Large intestine (tissue), 3 donors: ENCODE results near the gene CTLA4. TPM values are rescaled to one million over a fixed set of nuclear protein-coding genes. Genes with fewer than 3 reads are reported as not detected.
A peak's percentile ranks its signal among the peaks of the same experiment; 100 is the strongest.

ENCODE experiments used
- DNase-seq, 2 donors: peaks; one replicate each; pipeline versions ENCODE4 v3.0.0 to v3.0.0-alpha.2; 2013
- H3K27ac ChIP-seq: one replicate; pipeline ENCODE4 v1.5.1; 2013; ENCODE audit warnings: low read length
- H3K27me3 ChIP-seq: 2 replicates; pipeline ENCODE4 v1.6.1; 2013; ENCODE audit warnings: low read length; ENCODE audit not compliant: control insufficient read depth, insufficient read depth
- H3K36me3 ChIP-seq: 2 replicates; pipeline ENCODE4 v1.6.1; 2013; ENCODE audit warnings: low read length; ENCODE audit not compliant: control insufficient read depth, insufficient read depth
- H3K4me1 ChIP-seq: one replicate; pipeline ENCODE4 v1.6.1; 2013; ENCODE audit warnings: low read length; ENCODE audit not compliant: control insufficient read depth, insufficient read depth
- H3K4me3 ChIP-seq: one replicate; pipeline ENCODE4 v1.5.1; 2013; ENCODE audit warnings: low read length
- H3K9me3 ChIP-seq: one replicate; pipeline ENCODE4 v1.6.1; 2013; ENCODE audit warnings: mild to moderate bottlenecking, low read depth, low read length, moderate library complexity; ENCODE audit not compliant: control insufficient read depth
- WGBS: methylation state at CpG from one replicate; pipeline ENCODE4 v1.1.5; 2013; ENCODE audit warnings: low lambda C conversion rate; ENCODE audit not compliant: insufficient coverage; 5-methylcytosine and 5-hydroxymethylcytosine counted together
- polyA plus RNA-seq: library from polyadenylated mRNA; unstranded; fragments of 120-200 nt; gene quantifications from one replicate; pipeline ENCODE4 v1.2.1, GENCODE V29; 2013

CTLA4 gene
- polyA plus RNA-seq, 1 donor = 0.33 TPM

GRCh38 chr2:203905656-203906055, 38.1 kb downstream of the CTLA4 start:
- Histone ChIP-seq H3K9me3 (peaks cover 4% of the 10 kb centered on the region), H3K4me1 (no peaks in the 10 kb centered on the region), H3K27ac (no peak overlapping the region), H3K36me3 (no peaks in the 10 kb centered on the region), H3K27me3 (no peaks in the 10 kb centered on the region), H3K4me3 (no peak overlapping the region)
- DNase-seq = no peak

DNA sequence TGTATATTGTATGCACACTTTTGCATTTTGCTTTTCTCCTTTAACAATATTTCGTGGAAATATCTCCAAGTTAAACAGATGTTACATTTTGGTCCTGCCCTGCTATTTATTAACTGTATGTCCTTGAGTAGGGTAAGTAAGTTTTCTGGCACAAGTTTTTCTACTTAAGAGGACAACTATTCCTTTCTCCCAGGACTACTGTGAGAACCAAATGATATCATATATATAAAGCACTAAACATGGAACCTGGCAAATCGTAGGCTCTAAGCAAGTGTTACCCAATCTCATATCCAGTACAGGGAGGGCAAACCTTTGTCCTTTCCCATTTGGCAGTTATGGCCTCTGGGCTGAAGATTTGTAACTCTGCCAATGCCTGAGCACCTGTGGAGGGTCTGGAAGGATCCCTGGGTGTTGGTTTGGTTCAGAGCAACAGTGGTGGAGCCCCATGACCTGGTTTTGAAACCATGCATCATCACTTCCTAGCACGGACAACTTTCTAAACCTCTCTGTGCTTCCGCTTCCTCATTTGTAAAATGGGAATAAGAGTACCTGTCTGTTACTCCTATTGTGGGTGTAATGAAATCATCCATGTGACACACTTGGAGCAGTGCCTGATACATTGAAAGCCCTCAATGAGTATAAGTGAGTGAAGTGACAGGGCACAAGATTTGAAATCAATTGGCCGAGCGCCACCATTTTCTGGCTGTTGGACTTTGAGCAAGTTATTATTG, 40.7 kb downstream of the CTLA4 start:
- Histone ChIP-seq H3K27ac (no peak overlapping the region), H3K4me3 (no peak overlapping the region), H3K4me1 (no peaks in the 10 kb centered on the region), H3K27me3 (no peaks in the 10 kb centered on the region), H3K36me3 (no peaks in the 10 kb centered on the region), H3K9me3 (no peaks in the 10 kb centered on the region)
- 100% methylated on average over 1 of the region's 6 CpGs for WGBS
- peak in 1 of 2 donors; percentile 4 for DNase-seq

DNA sequence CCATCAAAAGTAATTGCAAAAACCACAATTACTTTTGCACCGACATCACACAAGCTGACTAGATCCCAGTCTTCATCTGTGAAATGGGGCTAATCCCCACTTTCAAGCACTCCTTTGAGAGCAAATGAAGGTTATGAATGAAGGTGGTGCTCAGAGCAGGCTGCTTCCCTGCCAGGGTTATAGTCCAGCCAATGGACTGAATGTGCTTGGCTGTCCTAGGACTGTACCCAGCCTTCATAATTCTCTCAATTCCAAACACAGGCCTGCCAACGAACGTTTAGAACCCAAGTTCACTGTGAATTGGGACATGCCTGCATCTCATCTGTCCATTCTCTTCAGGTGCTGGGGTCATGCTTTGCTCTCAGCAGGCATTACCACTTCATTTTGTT, 41.2 kb downstream of the CTLA4 start:
- 43% methylated on average over 2 of the region's 3 CpGs for WGBS
- Histone ChIP-seq H3K27me3 (no peaks in the 10 kb centered on the region), H3K4me1 (no peaks in the 10 kb centered on the region), H3K9me3 (no peaks in the 10 kb centered on the region), H3K4me3 (no peak overlapping the region), H3K27ac (no peak overlapping the region), H3K36me3 (no peaks in the 10 kb centered on the region)
- no peak for DNase-seq

GRCh38 chr2:203909261-203909967, 41.8 kb downstream of the CTLA4 start:
- peak; percentile 16 to 25 for DNase-seq
- no peaks in the 10 kb centered on the region for H3K36me3 ChIP-seq
- no peaks in the 10 kb centered on the region for H3K27me3 ChIP-seq
- no peak overlapping the region for H3K4me3 ChIP-seq
- H3K4me1 ChIP-seq = no peaks in the 10 kb centered on the region
- WGBS = 10% methylated on average over 3 of the region's 8 CpGs
- peak overlapping the region; percentile 21 for H3K27ac ChIP-seq
- H3K9me3 ChIP-seq = no peaks in the 10 kb centered on the region

- Histone ChIP-seq H3K4me3 (no peak overlapping the region), H3K4me1 (no peaks in the 10 kb centered on the region), H3K9me3 (no peaks in the 10 kb centered on the region), H3K36me3 (no peaks in the 10 kb centered on the region), H3K27ac (no peak overlapping the region), H3K27me3 (no peaks in the 10 kb centered on the region)
- WGBS = 75% methylated on average over 2 of the region's 5 CpGs
- no peak for DNase-seq
Observed at GRCh38 chr2:203909974-203910373, 42.4 kb downstream of the CTLA4 start.

DNA sequence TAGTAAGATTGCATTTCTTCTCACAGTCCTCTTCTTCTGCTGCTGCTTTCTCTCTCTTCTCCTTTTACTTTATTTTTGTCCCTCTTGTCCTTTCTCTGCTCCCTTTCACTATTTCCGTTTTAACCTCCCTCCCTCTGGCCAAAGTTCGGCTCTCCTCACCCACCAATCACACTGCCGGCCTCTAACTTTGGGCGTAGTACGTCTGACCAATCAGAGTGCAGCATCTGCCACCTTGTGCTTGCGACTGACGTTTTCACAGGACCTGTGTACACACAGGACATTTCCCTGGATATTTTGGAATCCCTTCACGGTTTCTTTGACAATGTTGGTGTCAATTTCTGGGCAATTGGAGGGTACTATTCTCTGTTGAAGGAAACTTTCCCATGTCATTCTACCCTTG, 46.4 kb downstream of the CTLA4 start:
- no peaks in the 10 kb centered on the region for H3K4me1 ChIP-seq
- no peak for DNase-seq
- no peaks in the 10 kb centered on the region for H3K9me3 ChIP-seq
- H3K27me3 ChIP-seq = no peaks in the 10 kb centered on the region
- no peak overlapping the region for H3K27ac ChIP-seq
- H3K4me3 ChIP-seq = no peak overlapping the region
- WGBS = 64% methylated on average over 5 of the region's 8 CpGs
- no peaks in the 10 kb centered on the region for H3K36me3 ChIP-seq

DNA sequence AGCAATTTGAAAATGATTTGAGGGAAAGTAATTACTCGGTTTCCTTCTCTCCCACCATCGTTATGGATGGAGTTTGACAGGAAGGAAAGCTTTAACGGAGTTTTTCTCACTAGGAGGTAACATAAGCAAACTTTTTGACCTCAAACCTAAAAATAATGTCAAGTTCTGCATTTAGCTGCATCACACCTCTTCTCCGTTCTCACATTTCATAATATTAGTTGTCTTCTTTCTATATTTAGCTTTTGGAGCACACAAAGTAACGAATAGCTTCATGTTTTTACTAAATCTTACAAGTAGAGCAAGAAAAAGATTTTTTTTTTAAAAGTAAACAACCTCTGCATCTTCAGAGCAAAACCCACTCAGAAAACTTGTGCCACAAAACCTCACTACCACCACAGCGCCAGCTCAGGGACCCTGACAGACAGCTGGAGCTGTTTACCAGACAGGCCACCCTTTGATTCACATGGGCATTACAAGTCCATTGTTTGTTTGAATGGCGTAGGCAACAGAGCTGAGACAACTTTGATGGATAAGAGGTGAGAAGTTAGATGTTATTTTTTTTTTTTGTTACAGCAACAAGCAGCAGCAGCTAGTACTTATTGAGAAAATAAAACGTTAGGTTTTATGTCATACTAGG, 47.1 kb downstream of the CTLA4 start:
- Histone ChIP-seq H3K9me3 (no peaks in the 10 kb centered on the region), H3K27me3 (no peaks in the 10 kb centered on the region), H3K4me1 (no peaks in the 10 kb centered on the region), H3K27ac (no peak overlapping the region), H3K36me3 (no peaks in the 10 kb centered on the region), H3K4me3 (no peak overlapping the region)
- 89% methylated on average over 5 of the region's 8 CpGs for WGBS
- DNase-seq = no peak

- Histone ChIP-seq H3K9me3 (no peaks in the 10 kb centered on the region), H3K27me3 (no peaks in the 10 kb centered on the region), H3K4me3 (no peak overlapping the region), H3K36me3 (no peaks in the 10 kb centered on the region), H3K4me1 (no peaks in the 10 kb centered on the region), H3K27ac (no peak overlapping the region)
- WGBS = 76% methylated on average over 2 of the region's 7 CpGs
- no peak for DNase-seq
Observed at GRCh38 chr2:203915256-203915655, 47.7 kb downstream of the CTLA4 start.

DNA sequence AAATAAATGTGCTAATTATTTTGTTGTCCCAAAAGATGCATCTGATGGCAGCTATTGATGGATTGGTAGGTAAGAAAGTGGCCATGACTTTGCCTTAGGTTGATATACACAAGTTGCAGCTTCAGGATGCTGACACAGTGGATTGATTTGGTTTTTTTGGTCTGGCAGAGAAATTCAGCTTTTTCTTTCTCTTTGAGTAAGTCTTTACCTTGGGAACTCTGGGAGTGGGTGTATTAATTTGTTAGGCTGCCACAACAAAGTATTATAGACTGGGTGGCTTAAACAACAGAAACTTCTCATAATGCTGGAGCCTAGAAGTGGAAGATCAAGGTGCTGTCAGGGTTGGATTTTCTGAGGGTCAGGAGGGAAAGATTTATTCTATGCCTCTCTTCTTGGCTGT, 49.2 kb downstream of the CTLA4 start:
- no peak for DNase-seq
- no peaks in the 10 kb centered on the region for H3K4me1 ChIP-seq
- H3K27ac ChIP-seq = no peak overlapping the region
- no peaks in the 10 kb centered on the region for H3K27me3 ChIP-seq
- H3K36me3 ChIP-seq = no peaks in the 10 kb centered on the region
- H3K9me3 ChIP-seq = no peaks in the 10 kb centered on the region
- H3K4me3 ChIP-seq = no peak overlapping the region

DNA sequence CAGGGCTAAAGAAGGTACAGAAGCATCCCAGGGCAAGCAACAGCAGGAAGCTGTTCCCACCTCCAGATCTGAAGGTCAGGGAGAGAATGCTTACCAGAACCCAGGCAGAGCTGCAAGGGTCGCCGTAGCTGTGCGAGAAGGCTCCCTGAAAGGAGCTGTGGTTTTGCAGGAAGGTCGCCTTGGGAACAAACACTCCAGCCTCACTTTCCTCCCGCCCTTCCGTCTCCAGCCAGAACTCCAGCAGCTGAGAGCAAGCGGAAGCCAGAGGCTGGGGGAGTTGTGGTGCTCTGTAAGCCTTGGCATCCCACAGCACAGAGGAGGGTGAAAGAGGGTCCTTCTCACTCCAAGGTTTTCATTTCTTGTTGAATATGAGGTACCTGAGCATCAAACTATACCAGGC, 50.7 kb downstream of the CTLA4 start:
- H3K27me3 ChIP-seq = no peaks in the 10 kb centered on the region
- DNase-seq = peak; percentile 9 to 18
- no peak overlapping the region for H3K27ac ChIP-seq
- H3K9me3 ChIP-seq = no peaks in the 10 kb centered on the region
- no peak overlapping the region for H3K4me3 ChIP-seq
- H3K36me3 ChIP-seq = no peaks in the 10 kb centered on the region
- WGBS = no CpG with 5 or more reads among the region's 7 CpGs
- no peaks in the 10 kb centered on the region for H3K4me1 ChIP-seq
